ENCODE results near the gene ABLIM2. TPM values are rescaled to one million over a fixed set of nuclear protein-coding genes. Genes with fewer than 3 reads are reported as not detected.

The ABLIM2 gene
- total RNA-seq, 1 experiment from 2014 or later, result 6.1 TPM

GRCh38 chr4:8167815-8168214 lies 9.2 kb upstream of the ABLIM2 start:
- intact Hi-C loops (cut with micrococcal nuclease), result no loop called here
- Histone ChIP-seq H3K27me3 (ENCODE audit: insufficient read depth, low read length) (0 out of 2 replicates have a peak, but pooled peaks cover 5% of the 10 kb centered on the region), H3K79me2 (ENCODE audit: insufficient read depth, low read length) (no peaks in the 10 kb centered on the region), H3K4me3 (replicated peaks in 1 of 2; ENCODE audit: low read depth in 1 of 2, low read length in 2 of 2) (no peak overlapping the region), H3K9ac (ENCODE audit: low read length) (no peak overlapping the region), H3K4me2 (ENCODE audit: low read length) (no peak overlapping the region), H3K9me3 (ENCODE audit: control insufficient read depth in 1 of 2, insufficient read depth in 1 of 2, low read depth in 1 of 2, low read length in 2 of 2) (peaks cover 0 to 9% of the 10 kb centered on the region in 2 experiments; a peak in 1 of 4 replicates), H3K36me3 (ENCODE audit: control insufficient read depth in 1 of 2, insufficient read depth in 2 of 2, low read length in 2 of 2) (no peaks in the 10 kb centered on the region), H3K9me2 (ENCODE audit: insufficient read depth) (no peaks in the 10 kb centered on the region), H4K20me1 (ENCODE audit: insufficient read depth) (no peaks in the 10 kb centered on the region), H3K4me1 (ENCODE audit: control insufficient read depth in 1 of 2, insufficient read depth in 2 of 2, low read length in 2 of 2) (peaks cover 2 to 12% of the 10 kb centered on the region in 2 experiments; a peak in 3 of 4 replicates), H3K27ac (ENCODE audit: low read depth, low read length) (no peak overlapping the region), H2AFZ (ENCODE audit: low read depth, low read length, poor library complexity, severe bottlenecking) (no peak overlapping the region)
- ChIA-PET POLR2A (no interaction called here), RAD21 (ENCODE audit: low non-redundant PET in 1 of 2, low total read pairs in 2 of 2, uncharacterized antibody in 2 of 2, unreplicated experiment in 2 of 2) (no interaction called here), CTCF (interaction anchor here (0.9 to 2.5 kb wide), 2 partner anchors 9 kb away, joined by 3 to 12 read pairs; partner anchors contain the start of gene ABLIM2)
- TF ChIP-seq MAX (IDR thresholded peaks at IDR 0.05) (no peak), EZH2 (IDR thresholded peaks at IDR 0.05) (no peak), JUND (IDR thresholded peaks at IDR 0.05) (no peak), CBX3 (IDR thresholded peaks at IDR 0.05; ENCODE audit: low read depth) (no peak), CTCF (IDR thresholded peaks at IDR 0.05 in 2 of 3, conservative IDR thresholded peaks at IDR 0.05 in 1 of 3; ENCODE audit: borderline replicate concordance in 1 of 3, insufficient read depth in 1 of 3, low read depth in 2 of 3, low read length in 2 of 3) (no peak), RAD21 (IDR thresholded peaks at IDR 0.05; ENCODE audit: low read depth) (no peak), EGR1 (IDR thresholded peaks at IDR 0.05; ENCODE audit: low read depth) (no peak), CEBPB (IDR thresholded peaks at IDR 0.05; ENCODE audit: low read depth) (no peak), SP1 (IDR thresholded peaks at IDR 0.05; ENCODE audit: low read depth) (no peak), SIN3A (IDR thresholded peaks at IDR 0.05; ENCODE audit: low read depth) (no peak), ATF3 (IDR thresholded peaks at IDR 0.05) (no peak), TCF7L2 (IDR thresholded peaks at IDR 0.05; ENCODE audit: borderline replicate concordance, extremely low read depth, insufficient read depth, insufficient read length) (no peak)
- ATAC-seq, result no peak
- no peak for DNase-seq (ENCODE audit: low read depth, low spot score)
- BruUV-seq (replicated peaks), result no TSS peak
